Glutamatergic neuron (in vitro differentiated cells): ENCODE data around the gene SLC49A3. TPM values are rescaled to one million over a fixed set of nuclear protein-coding genes. Genes with fewer than 3 reads are reported as not detected.
A peak's percentile ranks its signal among the peaks of the same experiment; 100 is the strongest.
"Not testable (repeated sequence)": the region's sequence is repeated elsewhere in the genome, so short reads cannot be mapped to it uniquely, and the experiment has no call there.

Source experiments
- DNase-seq: peaks from one replicate; pipeline ENCODE4 v3.0.0; 2022
- H3K27ac Mint-ChIP-seq: one replicate; pipeline ENCODE4 v1.8.0; 2020; ENCODE audit warnings: mild to moderate bottlenecking, mixed read lengths, inconsistent platforms; ENCODE audit not compliant: unreplicated experiment
- H3K27me3 Mint-ChIP-seq: one replicate; pipeline ENCODE4 v1.8.0; 2020; ENCODE audit warnings: mild to moderate bottlenecking, moderate library complexity, mixed read lengths, inconsistent platforms; ENCODE audit not compliant: unreplicated experiment
- H3K36me3 Mint-ChIP-seq: one replicate; pipeline ENCODE4 v1.8.0; 2020; ENCODE audit warnings: mild to moderate bottlenecking, mixed read lengths, inconsistent platforms; ENCODE audit not compliant: unreplicated experiment
- H3K4me1 Mint-ChIP-seq: one replicate; pipeline ENCODE4 v1.8.0; 2020; ENCODE audit warnings: mild to moderate bottlenecking, low read depth, mixed read lengths, inconsistent platforms; ENCODE audit not compliant: unreplicated experiment
- H3K4me3 Mint-ChIP-seq: one replicate; pipeline ENCODE4 v1.8.0; 2020; ENCODE audit warnings: mild to moderate bottlenecking, mixed read lengths, inconsistent platforms; ENCODE audit not compliant: unreplicated experiment
- H3K9me3 Mint-ChIP-seq: one replicate; pipeline ENCODE4 v1.8.0; 2020; ENCODE audit warnings: mild to moderate bottlenecking, moderate library complexity, mixed read lengths, inconsistent platforms; ENCODE audit not compliant: unreplicated experiment
- CTCF ChIP-seq: fragments of 200-600 bp; sonication (generic); IDR thresholded peaks from one replicate; pipeline ENCODE4 v1.5.0; 2021; ENCODE audit not compliant: partially characterized antibody, unreplicated experiment
- total RNA-seq: library from RNA; stranded (reverse); fragmentation: NEBNext Ultra II Directional; extraction: Animal tissue kit (Norgen Biotek cat#: 25700); gene quantifications from one replicate; pipeline ENCODE4 v1.2.1, GENCODE V29; 2021; ENCODE audit not compliant: unreplicated experiment

SLC49A3 gene
- total RNA-seq, 1 donor from 2014 or later: not detected

- H3K4me1 Mint-ChIP-seq: peaks cover 16% of the 10 kb centered on the region
- peak overlapping the region; percentile 39 for H3K27ac Mint-ChIP-seq
- no peak for DNase-seq
Measured at GRCh38 chr4:637536-638280, 51.2 kb downstream of the SLC49A3 start.

GRCh38 chr4:636628-637159 is 52.3 kb downstream of the SLC49A3 start:
- H3K4me1 Mint-ChIP-seq: peaks cover 16% of the 10 kb centered on the region
- peaks cover 20% of the 10 kb centered on the region for H3K9me3 Mint-ChIP-seq
- TF ChIP-seq CTCF: no peak
- peaks cover 13% of the 10 kb centered on the region for H3K36me3 Mint-ChIP-seq
- H3K27ac Mint-ChIP-seq: no peak overlapping the region
- DNase-seq: no peak
- H3K4me3 Mint-ChIP-seq: no peak overlapping the region
- peaks cover 8% of the 10 kb centered on the region for H3K27me3 Mint-ChIP-seq

More at GRCh38 chr4:637536-638280, 51.2 kb downstream of the SLC49A3 start:
- peaks cover 6% of the 10 kb centered on the region for H3K27me3 Mint-ChIP-seq
- TF ChIP-seq CTCF: no peak
- peak overlapping the region; percentile 34 for H3K4me3 Mint-ChIP-seq
- H3K36me3 Mint-ChIP-seq: peaks cover 9% of the 10 kb centered on the region
- H3K9me3 Mint-ChIP-seq: peaks cover 11% of the 10 kb centered on the region

GRCh38 chr4:635851-636627 is 52.9 kb downstream of the SLC49A3 start:
- Mint-ChIP-seq H3K27ac (no peak overlapping the region), H3K27me3 (peaks cover 14% of the 10 kb centered on the region), H3K4me1 (peaks cover 19% of the 10 kb centered on the region), H3K9me3 (peaks cover 27% of the 10 kb centered on the region), H3K4me3 (peak overlapping the region; percentile 25), H3K36me3 (peaks cover 11% of the 10 kb centered on the region)
- no peak for TF ChIP-seq CTCF
- no peak for DNase-seq

GRCh38 chr4:635066-635835 is 53.7 kb downstream of the SLC49A3 start:
- Mint-ChIP-seq H3K4me1 (peaks cover 27% of the 10 kb centered on the region), H3K9me3 (peaks cover 31% of the 10 kb centered on the region), H3K4me3 (peak overlapping the region; percentile 25), H3K27me3 (peaks cover 18% of the 10 kb centered on the region), H3K36me3 (peaks cover 11% of the 10 kb centered on the region)
- not testable (repeated sequence) for DNase-seq, H3K27ac Mint-ChIP-seq

- H3K4me3 Mint-ChIP-seq: no peak overlapping the region
- DNase-seq: no peak
- H3K27me3 Mint-ChIP-seq: peaks cover 18% of the 10 kb centered on the region
- H3K4me1 Mint-ChIP-seq: peaks cover 32% of the 10 kb centered on the region
- TF ChIP-seq CTCF: no peak
- H3K36me3 Mint-ChIP-seq: peaks cover 11% of the 10 kb centered on the region
- no peak overlapping the region for H3K27ac Mint-ChIP-seq
- H3K9me3 Mint-ChIP-seq: peaks cover 36% of the 10 kb centered on the region
Measured at GRCh38 chr4:634599-634985, 54.4 kb downstream of the SLC49A3 start.
